Peyer's patch (tissue), 4 donors: ENCODE data around the gene GTF2H1. TPM values are rescaled to one million over a fixed set of nuclear protein-coding genes. Genes with fewer than 3 reads are reported as not detected.

Experiments used
- DNase-seq, 3 donors: peaks; one replicate each; pipeline ENCODE4 v3.0.0-alpha.2; 2017 to 2019
- H3K27ac ChIP-seq, 4 donors: fragments of 200-600 bp; sonication (generic); one replicate each; pipeline ENCODE4 v1.5.1; 2016 to 2019
- H3K27me3 ChIP-seq, 2 donors: fragments of 200-600 bp; sonication (generic); one replicate each; pipeline ENCODE4 v1.5.1; 2019
- H3K36me3 ChIP-seq, 3 donors: fragments of 200-600 bp; sonication (generic); one replicate each; pipeline ENCODE4 v1.5.1; 2016 to 2019
- H3K4me1 ChIP-seq, 4 donors: fragments of 200-600 bp; sonication (generic); one replicate each; pipeline ENCODE4 v1.5.1; 2016 to 2019
- H3K4me3 ChIP-seq, 4 donors: fragments of 200-600 bp; sonication (generic); 1 replicate in 3 of 4; 2 replicates in 1 of 4; pipeline ENCODE4 v1.5.1; 2016 to 2019; ENCODE audit warnings: mild to moderate bottlenecking in 1 of 4
- H3K9me3 ChIP-seq, 4 donors: fragments of 200-600 bp; sonication (generic); one replicate each; pipeline ENCODE4 v1.5.1; 2016 to 2019; ENCODE audit warnings: mild to moderate bottlenecking in 1 of 4
- CTCF ChIP-seq, 6 experiments: fragments of 450-650 bp in 4 of 6; fragments of 200-600 bp in 2 of 6; sonication (generic) in 1 of 6; IDR thresholded peaks; one replicate each; pipeline ENCODE4 v1.5.1; 2017 to 2019; ENCODE audit warnings: antibody characterized with exemption in 6 of 6, mild to moderate bottlenecking in 3 of 6, moderate library complexity in 1 of 6
- POLR2A ChIP-seq, 2 donors: fragments of 450-650 bp; IDR thresholded peaks; one replicate each; pipeline ENCODE4 v1.5.1; 2017; ENCODE audit warnings: antibody characterized with exemption in 2 of 2, mild to moderate bottlenecking in 2 of 2, moderate library complexity in 2 of 2
- total RNA-seq, 4 donors: library from RNA; depleted of rRNA; stranded (reverse); fragments of >200 nt; gene quantifications; one replicate each; pipeline ENCODE4 v1.1.0, GENCODE V29; 2016

Gene GTF2H1
- total RNA-seq, 4 donors from 2014 or later: 57.2 to 69.1 (median 63.7) TPM

- TF ChIP-seq POLR2A (IDR thresholded peaks at IDR 0.05): no peak
- Histone ChIP-seq H3K4me3 (no peak overlapping the region), H3K9me3 (no peaks in the 10 kb centered on the region), H3K27me3 (no peaks in the 10 kb centered on the region), H3K36me3 (peaks cover 0 to 50% (median 0%) of the 10 kb centered on the region in 3 donors), H3K4me1 (peaks cover 0 to 13% (median 3%) of the 10 kb centered on the region in 4 donors), H3K27ac (no peak overlapping the region)
- DNase-seq: no peak
These were observed 7.0 kb downstream of the GTF2H1 start for GRCh38 chr11:18329196-18329870.

GRCh38 chr11:18330921-18331320 is 8.6 kb downstream of the GTF2H1 start:
- Histone ChIP-seq H3K36me3 (peaks cover 0 to 61% (median 0%) of the 10 kb centered on the region in 3 donors), H3K9me3 (no peaks in the 10 kb centered on the region), H3K4me1 (no peaks in the 10 kb centered on the region), H3K27ac (no peak overlapping the region), H3K27me3 (no peaks in the 10 kb centered on the region), H3K4me3 (no peak overlapping the region)
- no peak for DNase-seq
- no peak for TF ChIP-seq POLR2A (IDR thresholded peaks at IDR 0.05)

- no peak for TF ChIP-seq POLR2A (IDR thresholded peaks at IDR 0.05)
- no peak for TF ChIP-seq CTCF (IDR thresholded peaks at IDR 0.05)
- H3K4me1 ChIP-seq: no peaks in the 10 kb centered on the region
- H3K9me3 ChIP-seq: no peaks in the 10 kb centered on the region
- no peak overlapping the region for H3K27ac ChIP-seq
- H3K4me3 ChIP-seq: no peak overlapping the region
- DNase-seq: no peak
- peaks cover 0 to 66% (median 0%) of the 10 kb centered on the region in 3 donors for H3K36me3 ChIP-seq
- no peaks in the 10 kb centered on the region for H3K27me3 ChIP-seq
These were observed 9.9 kb downstream of the GTF2H1 start for GRCh38 chr11:18332302-18332701.

- Histone ChIP-seq H3K9me3 (no peaks in the 10 kb centered on the region), H3K27me3 (no peaks in the 10 kb centered on the region), H3K4me3 (no peak overlapping the region), H3K36me3 (peaks cover 0 to 66% (median 0%) of the 10 kb centered on the region in 3 donors), H3K4me1 (no peaks in the 10 kb centered on the region), H3K27ac (no peak overlapping the region)
- DNase-seq: no peak
- TF ChIP-seq POLR2A (IDR thresholded peaks at IDR 0.05): no peak
- TF ChIP-seq CTCF (IDR thresholded peaks at IDR 0.05): no peak
These were observed 10.5 kb downstream of the GTF2H1 start for GRCh38 chr11:18332891-18333290.

- no peaks in the 10 kb centered on the region for H3K4me1 ChIP-seq
- H3K4me3 ChIP-seq: no peak overlapping the region
- no peak for TF ChIP-seq POLR2A (IDR thresholded peaks at IDR 0.05)
- TF ChIP-seq CTCF (IDR thresholded peaks at IDR 0.05): no peak
- DNase-seq: no peak
- peaks cover 0 to 70% (median 0%) of the 10 kb centered on the region in 3 donors for H3K36me3 ChIP-seq
- H3K27ac ChIP-seq: no peak overlapping the region
- H3K9me3 ChIP-seq: no peaks in the 10 kb centered on the region
- no peaks in the 10 kb centered on the region for H3K27me3 ChIP-seq
These were observed 25.2 kb downstream of the GTF2H1 start for GRCh38 chr11:18347471-18348125.

GRCh38 chr11:18352581-18352980 is 30.2 kb downstream of the GTF2H1 start:
- no peak for DNase-seq
- H3K36me3 ChIP-seq: peaks cover 0 to 68% (median 0%) of the 10 kb centered on the region in 3 donors
- H3K4me3 ChIP-seq: no peak overlapping the region
- H3K9me3 ChIP-seq: no peaks in the 10 kb centered on the region
- H3K27me3 ChIP-seq: no peaks in the 10 kb centered on the region
- H3K4me1 ChIP-seq: no peaks in the 10 kb centered on the region
- H3K27ac ChIP-seq: no peak overlapping the region
- TF ChIP-seq CTCF (IDR thresholded peaks at IDR 0.05) (no peak), POLR2A (IDR thresholded peaks at IDR 0.05) (no peak)
